PFSK-1 (cell line): ENCODE measurements around the gene SRGAP3.

Experiments
- FOXP2 ChIP-seq: optimal IDR thresholded peaks from 2 replicates; pipeline ENCODE3; 2011; ENCODE audit warnings: borderline replicate concordance, control low read depth, inconsistent platforms; ENCODE audit not compliant: insufficient read depth; ENCODE audit errors: extremely low read length, extremely low read depth
- POLR2AphosphoS5 ChIP-seq: IDR thresholded peaks from 2 replicates; pipeline ENCODE4 v1.6.1; 2012; ENCODE audit warnings: low read depth, mild to moderate bottlenecking, control low read depth, low read length, moderate library complexity
- REST ChIP-seq, 2 experiments: IDR thresholded peaks; 2 replicates each; pipeline versions ENCODE4 v1.6.1 to v1.8.0; 2011 to 2012; ENCODE audit warnings: low read depth in 2 of 2, low read length in 2 of 2, control low read depth in 1 of 2, inconsistent platforms in 1 of 2, mild to moderate bottlenecking in 1 of 2, moderate library complexity in 1 of 2; ENCODE audit not compliant: insufficient read depth in 1 of 2
- SIN3A ChIP-seq: IDR thresholded peaks from 2 replicates; pipeline ENCODE4 v1.6.1; 2012; ENCODE audit warnings: mild to moderate bottlenecking, low read length, moderate library complexity, borderline replicate concordance; ENCODE audit not compliant: insufficient read depth
- TAF1 ChIP-seq: IDR thresholded peaks from 2 replicates; pipeline ENCODE4 v1.6.1; 2012; ENCODE audit warnings: low read length, control low read depth, borderline replicate concordance; ENCODE audit not compliant: insufficient read depth

GRCh38 chr3:8968375-8968882 is 281.0 kb downstream of the SRGAP3 start:
- TF ChIP-seq POLR2AphosphoS5 (no peak), TAF1 (no peak), REST (IDR thresholded peaks at IDR 0.05; ENCODE audit: insufficient read depth in 1 of 2, low read depth in 2 of 2, low read length in 2 of 2) (no peak), SIN3A (no peak), FOXP2 (no peak)
